NCI-H2196 treated with DMSO at 0.1 percent for 48 hours (cell line): ENCODE data around the gene ALOX12B.
"Not testable (repeated sequence)": the region's sequence is repeated elsewhere in the genome, so short reads cannot be mapped to it uniquely, and the experiment has no call there.

ENCODE experiments used
- DNase-seq: peaks from one replicate; lab custom pipeline; 2025; ENCODE audit not compliant: unreplicated experiment; lab: John Stamatoyannopoulos, UW

The ALOX12B gene

GRCh38 chr17:8046929-8047768 lies 40.4 kb downstream of the ALOX12B start:
- DNase-seq, result no peak

- DNase-seq, result no peak
Observed at GRCh38 chr17:8046306-8046928, 41.1 kb downstream of the ALOX12B start.

GRCh38 chr17:8044819-8045810 lies 42.4 kb downstream of the ALOX12B start:
- no peak for DNase-seq

GRCh38 chr17:8041979-8042378 lies 45.5 kb downstream of the ALOX12B start:
- no peak for DNase-seq

GRCh38 chr17:8041249-8041928 lies 46.1 kb downstream of the ALOX12B start:
- no peak for DNase-seq

- no peak for DNase-seq
Observed at GRCh38 chr17:8039611-8040168, 47.8 kb downstream of the ALOX12B start.

GRCh38 chr17:8038954-8039610 lies 48.4 kb downstream of the ALOX12B start, which contains the start of gene ALOX15B:
TSS of gene ALOX15B (plus strand) at chr17:8039059. CDS start at chr17:8039156, 97 bp downstream.
- no peak for DNase-seq

- no peak for DNase-seq
Observed at GRCh38 chr17:8032442-8032841, 55.1 kb downstream of the ALOX12B start.

- DNase-seq, result no peak
Observed at GRCh38 chr17:8031950-8032349, 55.6 kb downstream of the ALOX12B start.

GRCh38 chr17:8031261-8031661 lies 56.3 kb downstream of the ALOX12B start:
- DNase-seq, result no peak

GRCh38 chr17:8029121-8029520 lies 58.4 kb downstream of the ALOX12B start:
- DNase-seq, result no peak

- DNase-seq, result no peak
Observed at GRCh38 chr17:8025176-8025911, 62.2 kb downstream of the ALOX12B start.

GRCh38 chr17:8024161-8024560 lies 63.4 kb downstream of the ALOX12B start:
- DNase-seq, result not testable (repeated sequence)
